HG03097 (cell line): Measurements from ENCODE around the gene ADSL.
"Not testable (repeated sequence)": the region's sequence is repeated elsewhere in the genome, so short reads cannot be mapped to it uniquely, and the experiment has no call there.

Experiments
- ATAC-seq: cut with Tn5 transposase; IDR thresholded peaks from one replicate; pipeline ENCODE4 v1.9.1; 2021; ENCODE audit not compliant: unreplicated experiment, low FRiP score

Gene ADSL

DNA sequence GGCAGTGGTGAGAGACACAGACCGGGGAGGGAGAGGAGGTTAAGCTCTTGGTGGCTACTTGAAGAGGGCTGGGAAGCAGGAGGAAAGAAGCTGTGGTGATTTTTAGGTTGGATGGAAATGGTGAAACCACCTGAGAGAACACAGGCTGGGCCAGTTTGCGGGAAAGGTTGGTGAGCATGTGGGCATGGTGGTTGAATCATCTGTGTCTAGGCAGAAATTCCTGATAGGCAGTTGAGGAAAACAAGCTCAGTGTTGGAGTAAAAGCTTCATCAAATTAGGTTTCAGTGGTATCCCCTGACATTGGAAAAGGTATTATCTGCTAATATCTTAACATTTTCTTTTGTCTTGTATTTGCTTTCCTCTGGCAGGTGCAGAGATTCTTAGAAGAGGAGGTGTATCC is 19.8 kb downstream of the ADSL start:
- no peak for ATAC-seq

DNA sequence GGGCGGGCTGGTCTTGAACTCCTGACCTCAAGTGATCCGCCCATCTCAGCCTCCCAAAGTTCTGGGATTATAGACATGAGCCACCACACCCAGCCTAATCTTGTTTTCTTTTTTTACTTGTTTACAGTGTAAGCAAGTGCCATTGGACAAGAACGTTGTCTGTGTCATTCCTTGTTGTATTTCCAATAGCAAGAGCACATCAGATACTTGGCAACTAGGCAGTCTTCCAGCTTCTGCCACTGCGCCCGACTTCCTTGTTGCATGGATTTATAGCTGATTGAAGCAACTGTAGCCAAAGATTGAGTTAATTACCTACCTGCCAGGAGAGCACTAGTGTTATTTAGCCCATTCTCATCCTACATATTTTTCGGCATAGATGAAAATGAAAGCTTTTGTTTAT is 21.0 kb downstream of the ADSL start:
- no peak for ATAC-seq

DNA sequence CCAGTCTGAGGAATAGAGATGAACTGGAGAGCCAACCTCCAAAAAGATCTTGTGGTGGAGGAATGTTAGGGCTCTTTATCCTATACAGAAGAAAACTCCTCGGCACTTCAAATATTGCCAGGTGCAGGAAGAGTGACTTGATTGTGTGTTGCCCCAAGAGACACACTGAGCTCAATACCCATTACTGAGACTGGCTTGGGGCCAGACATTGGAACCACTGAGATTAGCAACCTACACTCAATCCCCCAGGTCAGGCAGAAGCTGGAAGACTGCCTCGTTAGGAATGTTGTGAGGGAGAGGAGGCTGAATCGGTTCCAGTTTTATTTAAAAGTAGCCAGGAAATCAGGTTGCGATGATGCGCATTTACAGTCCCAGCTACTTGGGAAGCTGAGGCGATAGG is 21.7 kb downstream of the ADSL start:
- ATAC-seq = no peak

DNA sequence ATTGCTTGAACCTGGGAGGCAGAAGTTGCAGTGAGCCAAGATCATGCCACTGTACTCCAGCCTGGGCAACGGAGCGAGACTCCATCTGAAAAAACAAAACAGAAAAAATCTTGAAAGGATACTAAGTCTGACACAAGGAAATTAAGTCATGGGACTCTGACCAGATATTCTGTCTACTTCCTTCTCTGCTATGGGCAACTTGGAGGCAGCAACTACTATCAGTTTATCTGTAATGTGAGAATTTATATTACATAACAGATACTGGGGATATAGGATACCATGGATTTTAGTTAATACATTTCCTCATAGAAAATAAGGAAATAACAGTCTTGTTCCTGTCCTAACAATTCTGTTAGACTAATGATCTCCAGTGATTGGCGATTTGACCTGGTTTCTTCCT is 22.5 kb downstream of the ADSL start:
- ATAC-seq = no peak

DNA sequence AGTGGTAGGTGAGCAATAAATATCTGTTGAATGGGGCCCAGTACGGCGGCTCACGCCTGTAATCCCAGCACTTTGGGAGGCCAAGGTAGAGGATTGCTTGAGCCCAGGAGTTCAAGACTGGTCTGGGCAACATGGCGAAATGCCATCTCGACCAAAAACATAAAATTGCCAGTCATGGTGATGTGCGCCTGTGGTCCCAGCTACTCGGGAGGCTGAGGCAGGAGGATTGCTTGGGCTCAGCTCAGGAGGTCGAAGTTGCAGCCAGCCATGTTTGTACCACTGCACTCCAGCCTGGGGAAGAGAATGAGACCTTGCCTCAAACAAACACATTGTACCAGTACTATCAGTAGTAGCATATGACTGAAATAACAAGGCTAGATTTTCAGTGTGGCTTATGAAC is 28.3 kb downstream of the ADSL start:
- no peak for ATAC-seq

- no peak for ATAC-seq
These were observed 29.8 kb downstream of the ADSL start for GRCh38 chr22:40376149-40376548.

DNA sequence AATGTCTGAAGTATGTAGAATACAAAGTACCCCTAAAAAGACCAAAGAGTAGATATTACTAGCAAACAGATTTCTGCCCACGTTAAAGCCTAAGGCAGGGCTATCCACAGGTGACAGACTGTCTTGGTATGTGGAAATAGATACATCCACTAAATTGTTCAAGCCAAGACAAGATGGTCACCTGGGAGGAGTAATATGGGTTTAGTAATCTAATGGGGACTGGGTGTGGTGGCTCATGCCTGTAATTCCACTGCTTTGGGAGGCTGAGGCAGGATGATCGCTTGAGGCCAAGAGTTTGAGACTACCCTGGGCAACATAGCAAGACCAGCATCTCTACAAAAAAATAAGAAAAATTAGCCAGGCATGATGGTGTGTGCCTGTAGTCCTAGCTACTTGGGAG is 31.6 kb downstream of the ADSL start:
- ATAC-seq = no peak

DNA sequence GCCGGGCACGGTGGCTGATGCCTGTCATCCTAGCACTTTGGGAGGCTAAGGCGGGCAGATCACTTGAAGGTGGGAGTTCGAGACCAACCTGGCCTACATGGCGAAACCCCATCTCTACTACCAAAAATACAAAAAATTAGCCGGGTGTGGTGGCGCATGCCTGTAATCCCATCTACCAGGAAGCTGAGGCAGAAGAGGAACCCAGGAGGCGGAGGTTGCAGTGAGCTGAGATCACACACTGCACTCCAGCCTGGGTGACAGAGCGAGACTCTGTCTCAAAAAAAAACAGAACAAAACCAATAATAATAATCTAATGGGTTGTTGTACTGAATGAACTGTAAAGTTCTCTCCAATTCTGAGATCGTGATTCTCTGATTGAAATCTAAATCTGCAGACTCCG is 32.1 kb downstream of the ADSL start:
- ATAC-seq = not testable (repeated sequence)

DNA sequence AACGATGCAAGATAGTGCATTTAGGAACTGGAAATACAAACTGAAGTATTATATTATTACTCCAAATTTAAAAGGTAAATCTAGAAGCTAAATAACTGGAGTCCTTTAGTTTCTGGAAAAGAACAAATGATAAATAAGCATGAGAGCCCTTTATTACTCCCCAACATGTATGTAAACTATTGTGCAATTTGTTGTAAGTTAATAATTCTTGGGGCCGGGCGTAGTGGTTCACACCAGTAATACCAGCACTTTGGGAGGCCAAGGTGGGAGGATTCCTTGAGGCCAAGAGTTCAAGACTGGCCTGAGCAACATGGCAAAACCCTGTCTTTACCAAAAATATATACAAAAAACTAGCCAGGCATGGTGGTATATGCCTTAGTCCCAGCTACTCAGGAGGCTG is 35.2 kb downstream of the ADSL start:
- ATAC-seq = no peak

GRCh38 chr22:40383905-40384304 is 37.6 kb downstream of the ADSL start:
- no peak for ATAC-seq

DNA sequence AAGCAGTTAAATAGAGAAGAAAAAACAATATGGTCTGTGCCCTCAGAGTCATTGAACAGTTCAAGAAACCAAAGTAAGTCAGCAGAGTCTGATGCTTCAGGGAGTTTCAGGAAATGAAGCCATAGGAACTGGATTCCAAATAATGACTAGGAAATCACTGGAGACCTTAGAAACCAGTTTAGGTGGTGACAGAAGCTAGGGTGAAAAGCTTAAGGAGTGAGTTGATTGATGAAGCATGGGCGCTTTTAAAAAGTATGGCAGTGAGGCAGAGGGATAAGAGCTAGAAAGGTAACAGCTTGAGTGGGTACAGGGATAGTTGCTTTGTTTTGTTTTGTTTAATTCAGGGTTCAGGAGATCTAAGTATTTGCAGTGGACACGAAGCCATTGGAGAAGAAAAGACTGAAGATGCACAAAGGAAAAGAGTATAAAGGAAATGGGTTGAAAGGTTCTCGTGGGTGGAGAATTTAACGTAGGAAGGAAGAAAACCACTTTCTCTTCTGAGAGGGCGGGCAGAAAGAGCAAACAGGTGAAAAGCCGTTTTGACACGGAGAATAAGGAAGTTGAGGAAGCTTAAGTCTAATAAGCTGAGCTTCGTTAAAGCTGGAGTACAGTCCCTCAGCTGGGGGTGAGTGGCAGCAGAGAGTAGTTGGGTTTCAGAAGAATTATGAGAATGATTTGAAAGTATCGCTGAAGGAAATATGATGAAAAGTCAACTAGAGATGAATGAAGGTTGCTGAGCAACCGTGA is 38.9 kb downstream of the ADSL start:
- ATAC-seq = no peak

DNA sequence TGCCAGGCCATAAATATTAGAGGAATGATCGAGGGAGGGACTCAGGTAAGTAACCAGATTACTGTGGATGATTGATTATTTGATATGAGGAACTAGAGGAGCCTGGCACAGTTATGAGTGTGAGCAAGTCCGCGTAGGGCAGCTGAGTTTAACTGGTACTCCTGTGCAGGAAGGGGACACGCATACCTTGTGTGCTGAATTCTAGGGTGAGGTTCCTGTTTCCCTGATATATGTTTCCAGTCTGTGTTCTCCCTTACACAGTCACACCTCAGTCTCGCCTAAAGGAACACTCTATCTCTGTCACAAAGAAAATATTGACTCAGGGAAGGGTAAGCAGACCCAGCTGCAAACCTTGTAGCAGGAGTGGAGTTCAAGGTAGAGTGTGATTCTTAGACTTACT is 41.4 kb downstream of the ADSL start:
- ATAC-seq = no peak

- no peak for ATAC-seq
These were observed 41.9 kb downstream of the ADSL start for GRCh38 chr22:40388231-40388630.

DNA sequence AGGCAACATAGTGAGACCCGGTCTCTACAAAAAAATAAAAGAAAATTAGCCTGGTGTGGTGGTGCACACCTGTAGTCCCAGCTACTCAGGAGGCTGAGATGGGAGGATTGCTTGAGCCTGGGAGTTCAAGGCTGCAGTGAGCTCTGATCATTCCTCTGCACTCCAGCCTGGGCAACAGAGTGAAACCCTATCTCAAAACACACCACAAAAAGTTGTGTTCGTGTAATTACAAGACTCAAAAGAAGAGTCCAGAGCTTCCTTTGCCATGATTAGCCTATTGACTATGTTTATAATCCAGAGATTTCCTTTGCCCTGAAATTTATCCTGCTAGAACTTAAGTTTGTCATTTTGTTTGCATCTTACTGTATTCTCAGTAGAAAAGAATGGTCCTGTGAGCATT is 45.1 kb downstream of the ADSL start:
- ATAC-seq = no peak

DNA sequence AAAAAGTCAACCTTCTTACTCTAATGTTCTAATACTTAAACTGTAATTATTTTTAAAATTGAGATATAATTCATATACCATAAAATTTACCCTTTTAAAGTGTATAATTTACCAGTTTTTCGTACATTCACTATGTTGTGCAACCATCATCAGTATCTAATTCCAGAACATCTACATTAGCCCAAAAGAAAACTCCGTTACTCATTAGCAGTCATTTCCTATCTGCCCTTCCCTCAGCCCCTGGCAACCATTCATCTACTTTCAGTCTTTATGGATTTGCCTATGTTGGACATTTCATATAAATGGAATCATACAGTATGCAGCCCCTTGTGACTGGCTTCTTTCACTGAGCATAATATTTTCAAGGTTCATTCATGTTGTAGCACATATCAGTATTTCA is 46.3 kb downstream of the ADSL start:
- no peak for ATAC-seq

GRCh38 chr22:40394607-40395006 is 48.3 kb downstream of the ADSL start:
- no peak for ATAC-seq

GRCh38 chr22:40395607-40396006 is 49.3 kb downstream of the ADSL start:
- ATAC-seq = no peak

DNA sequence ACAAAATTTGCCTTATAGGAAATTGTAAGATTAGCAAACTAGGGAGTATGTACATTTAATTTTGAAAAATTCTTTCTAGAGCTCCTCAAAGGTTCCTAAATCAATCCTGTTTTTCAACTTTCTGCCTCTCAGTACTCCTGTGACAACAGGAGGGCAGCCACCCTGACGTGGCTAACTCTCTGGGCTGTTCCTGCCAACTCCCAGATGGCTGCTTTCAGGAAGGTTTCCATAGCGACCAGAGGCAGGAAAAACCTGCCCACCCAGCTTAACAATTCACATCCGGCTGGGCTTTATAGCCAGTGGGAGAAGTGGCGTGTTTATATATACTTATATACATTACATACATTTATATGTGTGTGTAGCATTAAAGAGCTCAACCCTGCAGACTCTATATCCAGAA is 50.6 kb downstream of the ADSL start:
- ATAC-seq = no peak

DNA sequence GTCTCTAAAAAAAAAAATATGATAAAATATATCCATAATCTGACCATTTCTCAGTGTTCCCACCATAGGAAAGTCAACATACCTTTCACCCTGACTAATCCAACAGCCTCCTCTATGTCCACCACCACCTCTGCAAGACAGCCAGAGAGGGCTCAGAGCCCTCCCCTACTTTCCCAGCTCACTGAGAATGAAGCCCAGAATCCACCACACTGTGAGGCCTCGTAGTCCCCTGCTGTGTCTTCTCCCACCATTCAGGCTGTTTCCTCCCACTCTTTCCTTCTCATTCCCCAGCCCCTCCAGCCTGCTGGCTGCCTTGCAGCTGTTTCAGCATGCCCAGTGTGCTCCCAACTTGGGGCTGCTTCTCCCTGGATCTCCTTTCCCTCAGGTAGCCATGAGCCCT is 51.1 kb downstream of the ADSL start:
- no peak for ATAC-seq

GRCh38 chr22:40399621-40400020 is 53.3 kb downstream of the ADSL start:
- no peak for ATAC-seq

DNA sequence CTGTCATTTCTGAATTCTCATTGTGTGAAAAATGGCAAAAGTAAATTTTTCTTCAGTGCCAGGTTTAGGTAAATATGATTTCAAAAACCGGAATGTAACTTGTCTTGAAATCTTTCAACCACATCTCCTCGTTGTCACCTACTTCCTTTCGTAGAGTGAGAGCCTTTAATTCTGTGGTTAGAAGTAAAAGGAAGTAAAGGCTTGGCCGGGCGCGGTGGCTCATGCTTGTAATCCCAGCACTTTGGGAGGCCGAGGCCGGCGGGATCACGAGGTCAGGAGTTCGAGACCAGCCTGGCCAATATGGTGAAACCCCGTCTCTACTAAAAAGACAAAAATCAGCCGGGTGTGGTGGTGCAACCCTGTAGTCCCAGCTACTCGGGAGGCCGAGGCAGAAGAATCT is 53.9 kb downstream of the ADSL start:
- no peak for ATAC-seq

DNA sequence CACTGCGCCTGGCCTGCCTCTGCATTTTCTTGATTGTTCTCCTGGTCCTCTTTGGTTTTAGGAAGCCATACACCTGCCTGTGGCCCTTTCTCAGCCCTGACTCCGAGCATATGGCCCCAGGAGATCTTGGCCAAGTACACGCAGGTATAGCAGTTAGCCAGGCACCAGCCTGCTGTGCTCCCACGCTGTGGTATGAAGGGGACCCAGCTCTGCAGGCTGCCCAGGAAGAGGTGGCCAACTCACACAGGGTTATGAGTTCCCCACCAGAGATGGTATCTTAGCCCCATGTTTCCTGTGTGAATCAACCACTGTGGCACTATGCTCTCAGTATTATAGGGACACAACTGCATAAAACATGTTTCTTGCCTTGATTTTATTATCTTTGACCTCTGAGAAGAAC is 55.2 kb downstream of the ADSL start:
- ATAC-seq = no peak

DNA sequence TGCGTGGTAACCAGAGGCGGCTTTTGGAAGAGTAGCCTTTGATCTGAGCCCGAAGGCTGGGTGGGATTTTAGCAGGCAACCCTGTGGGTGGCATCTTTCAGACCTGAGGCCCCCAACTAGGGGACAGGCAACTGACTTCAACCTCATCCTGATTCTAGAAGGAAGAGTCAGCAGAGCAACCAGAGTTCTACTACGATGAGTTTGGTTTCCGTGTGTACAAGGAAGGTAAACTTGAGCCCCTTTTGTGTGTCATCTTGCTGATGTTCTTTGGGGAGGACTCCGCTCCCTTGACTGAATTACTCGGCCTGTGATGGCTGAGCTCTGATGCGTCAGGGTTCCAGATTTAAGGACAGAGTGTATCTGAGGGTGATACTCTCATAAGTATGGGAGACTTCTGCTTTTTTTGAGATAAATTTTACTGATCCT is 55.7 kb downstream of the ADSL start:
- no peak for ATAC-seq
